GM23248 (cell line): ENCODE data around the gene RANBP9.

Experiments
- EZH2 ChIP-seq: fragments of 200-600 bp; sonication (generic); IDR thresholded peaks from 2 replicates; pipeline ENCODE4 v1.6.1; 2018; ENCODE audit warnings: antibody characterized with exemption, mild to moderate bottlenecking; ENCODE audit not compliant: insufficient read depth, poor library complexity, severe bottlenecking
- EZH2phosphoT487 ChIP-seq: fragments of 200-600 bp; sonication (generic); IDR thresholded peaks from 2 replicates; pipeline ENCODE4 v1.6.1; 2018; ENCODE audit warnings: antibody characterized with exemption, moderate library complexity, mild to moderate bottlenecking, low read depth; ENCODE audit not compliant: insufficient read depth

DNA sequence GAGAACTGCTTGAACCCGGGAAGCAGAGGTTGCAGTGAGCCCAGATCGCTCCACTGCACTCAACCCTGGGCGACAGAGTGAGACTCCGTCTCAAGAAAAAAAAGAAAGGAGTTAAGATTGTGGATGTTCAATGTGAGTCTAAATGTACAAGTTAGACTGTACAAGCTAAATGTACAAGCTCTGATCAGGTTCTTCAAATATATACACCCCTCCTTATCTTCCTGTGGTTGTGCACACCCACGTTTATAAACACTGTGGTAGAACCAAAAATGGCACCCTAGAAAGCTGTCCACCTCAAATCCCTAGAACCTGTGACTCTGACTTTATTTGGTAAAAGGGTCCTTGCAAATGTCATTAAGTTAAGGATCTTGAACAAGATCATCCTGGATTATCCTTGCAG, 11.2 kb upstream of the RANBP9 start:
- TF ChIP-seq EZH2phosphoT487 (no peak), EZH2 (no peak)
